Peyer's patch (tissue), 4 donors: ENCODE results near the gene NIN.

Experiments used
- CTCF ChIP-seq, 6 experiments: fragments of 450-650 bp in 4 of 6; fragments of 200-600 bp in 2 of 6; sonication (generic) in 1 of 6; IDR thresholded peaks; one replicate each; pipeline ENCODE4 v1.5.1; 2017 to 2019; ENCODE audit warnings: antibody characterized with exemption in 6 of 6, mild to moderate bottlenecking in 3 of 6, moderate library complexity in 1 of 6
- POLR2A ChIP-seq, 2 donors: fragments of 450-650 bp; IDR thresholded peaks; one replicate each; pipeline ENCODE4 v1.5.1; 2017; ENCODE audit warnings: antibody characterized with exemption in 2 of 2, mild to moderate bottlenecking in 2 of 2, moderate library complexity in 2 of 2

GRCh38 chr14:50871914-50872732, 41.2 kb upstream of the NIN start, which contains the start of gene ABHD12B:
- TF ChIP-seq CTCF (IDR thresholded peaks at IDR 0.05) (no peak), POLR2A (IDR thresholded peaks at IDR 0.05) (no peak)
